ENCODE data around the gene ERMAP. TPM values are rescaled to one million over a fixed set of nuclear protein-coding genes. Genes with fewer than 3 reads are reported as not detected.

Gene ERMAP
- total and polyA plus RNA-seq, 2 of the 8 experiments (the other 6 are each of a cell fraction or from before 2014, with no cell fraction given), result 2.5 to 3.9 TPM

DNA sequence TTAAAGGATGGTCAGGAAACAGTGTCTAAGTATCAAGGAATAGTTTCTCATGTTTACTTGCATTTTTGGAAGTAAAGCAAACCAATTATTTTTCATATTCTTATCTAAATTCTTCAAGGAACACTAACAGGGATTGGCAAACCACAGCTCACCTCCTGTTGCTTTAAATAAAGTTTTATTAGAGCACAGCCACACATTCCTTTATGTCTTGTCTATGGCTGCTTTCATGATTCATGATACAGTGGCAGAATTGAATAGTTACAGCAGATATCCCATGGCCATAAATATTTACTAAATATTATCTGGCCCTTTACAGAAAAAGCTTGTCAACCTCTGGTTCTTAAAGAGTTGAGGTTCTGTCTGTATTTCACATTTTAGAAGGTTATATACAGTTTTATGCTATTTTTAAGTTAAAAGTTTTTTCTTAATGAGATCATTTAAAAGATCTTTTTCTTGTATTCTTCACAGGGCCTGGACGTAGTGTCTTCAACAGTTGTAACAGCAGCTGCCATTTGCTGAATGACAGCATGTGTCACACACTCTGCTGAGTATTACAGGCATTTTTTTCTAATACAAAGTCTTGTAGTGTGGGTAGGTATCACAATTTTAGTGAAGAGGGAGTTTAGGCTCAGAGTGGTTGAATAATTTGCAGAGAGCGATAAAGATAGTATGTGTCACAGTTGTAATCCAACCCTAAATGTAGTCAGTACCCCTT lies 32.1 kb downstream of the ERMAP start (continued):
- TF ChIP-seq, protein P1, sequence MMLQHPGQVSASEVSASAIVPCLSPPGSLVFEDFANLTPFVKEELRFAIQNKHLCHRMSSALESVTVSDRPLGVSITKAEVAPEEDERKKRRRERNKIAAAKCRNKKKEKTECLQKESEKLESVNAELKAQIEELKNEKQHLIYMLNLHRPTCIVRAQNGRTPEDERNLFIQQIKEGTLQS (IDR thresholded peaks at IDR 0.05; ENCODE audit: insufficient read depth, low read depth, low read length), result no peak

All from H1 (cell line).